ENCODE data around the gene NEK10. TPM values are rescaled to one million over a fixed set of nuclear protein-coding genes. Genes with fewer than 3 reads are reported as not detected.

NEK10 gene
- total RNA-seq, 4 donors from 2014 or later: 0.29 to 12.4 (median 0.61) TPM

DNA sequence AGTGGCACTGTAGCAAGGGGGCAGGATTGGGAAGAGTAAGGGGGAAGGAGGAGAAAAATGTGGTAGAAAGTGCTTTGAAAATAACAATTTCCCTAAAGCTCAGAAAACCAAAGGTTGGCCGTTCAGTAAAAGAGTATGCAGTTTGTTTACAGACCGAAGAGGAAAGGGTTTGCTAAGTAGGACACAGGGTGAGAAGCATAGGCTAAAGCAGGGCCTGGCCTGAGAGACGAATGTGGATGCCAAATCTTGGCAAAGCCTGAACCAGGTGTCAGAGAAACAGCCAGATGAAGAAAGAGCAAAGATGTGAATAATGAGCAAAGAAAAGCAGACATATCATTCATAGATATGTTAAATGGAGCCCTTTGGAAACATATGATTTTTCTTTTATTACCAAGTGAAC, 17.1 kb downstream of the NEK10 start:
- Histone ChIP-seq H3K36me3 (no peaks in the 10 kb centered on the region), H3K4me1 (peaks cover 0 to 45% (median 6%) of the 10 kb centered on the region in 3 donors), H3K4me3 (no peak overlapping the region), H3K27me3 (no peaks in the 10 kb centered on the region), H3K9me3 (no peaks in the 10 kb centered on the region), H3K27ac (no peak overlapping the region)
- intact Hi-C loops (cut with DNase I): no loop called here
- TF ChIP-seq, protein P1, sequence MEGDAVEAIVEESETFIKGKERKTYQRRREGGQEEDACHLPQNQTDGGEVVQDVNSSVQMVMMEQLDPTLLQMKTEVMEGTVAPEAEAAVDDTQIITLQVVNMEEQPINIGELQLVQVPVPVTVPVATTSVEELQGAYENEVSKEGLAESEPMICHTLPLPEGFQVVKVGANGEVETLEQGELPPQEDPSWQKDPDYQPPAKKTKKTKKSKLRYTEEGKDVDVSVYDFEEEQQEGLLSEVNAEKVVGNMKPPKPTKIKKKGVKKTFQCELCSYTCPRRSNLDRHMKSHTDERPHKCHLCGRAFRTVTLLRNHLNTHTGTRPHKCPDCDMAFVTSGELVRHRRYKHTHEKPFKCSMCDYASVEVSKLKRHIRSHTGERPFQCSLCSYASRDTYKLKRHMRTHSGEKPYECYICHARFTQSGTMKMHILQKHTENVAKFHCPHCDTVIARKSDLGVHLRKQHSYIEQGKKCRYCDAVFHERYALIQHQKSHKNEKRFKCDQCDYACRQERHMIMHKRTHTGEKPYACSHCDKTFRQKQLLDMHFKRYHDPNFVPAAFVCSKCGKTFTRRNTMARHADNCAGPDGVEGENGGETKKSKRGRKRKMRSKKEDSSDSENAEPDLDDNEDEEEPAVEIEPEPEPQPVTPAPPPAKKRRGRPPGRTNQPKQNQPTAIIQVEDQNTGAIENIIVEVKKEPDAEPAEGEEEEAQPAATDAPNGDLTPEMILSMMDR (IDR thresholded peaks at IDR 0.05): no peak
- TF ChIP-seq POLR2A (IDR thresholded peaks at IDR 0.05): no peak
- no peak for DNase-seq
- WGBS, 2 donors: 62 to 64% methylated on average over 3 of the region's 3 CpGs

- peaks cover 4 to 67% (median 6%) of the 10 kb centered on the region in 3 donors for H3K4me1 ChIP-seq
- TF ChIP-seq, protein P1 (IDR thresholded peaks at IDR 0.05): no peak
- TF ChIP-seq POLR2A (IDR thresholded peaks at IDR 0.05): no peak
- intact Hi-C loops (cut with DNase I): no loop called here
- H3K9me3 ChIP-seq: no peaks in the 10 kb centered on the region
- DNase-seq: no peak
- peak overlapping the region; percentile 7 to 68 (median 48) for H3K27ac ChIP-seq
- 34 to 47% methylated on average over 3 of the region's 3 CpGs for WGBS, 2 donors
- H3K4me3 ChIP-seq: no peak overlapping the region
- H3K36me3 ChIP-seq: no peaks in the 10 kb centered on the region
- no peaks in the 10 kb centered on the region for H3K27me3 ChIP-seq
Observed at GRCh38 chr3:27349832-27350231, 19.4 kb downstream of the NEK10 start.

DNA sequence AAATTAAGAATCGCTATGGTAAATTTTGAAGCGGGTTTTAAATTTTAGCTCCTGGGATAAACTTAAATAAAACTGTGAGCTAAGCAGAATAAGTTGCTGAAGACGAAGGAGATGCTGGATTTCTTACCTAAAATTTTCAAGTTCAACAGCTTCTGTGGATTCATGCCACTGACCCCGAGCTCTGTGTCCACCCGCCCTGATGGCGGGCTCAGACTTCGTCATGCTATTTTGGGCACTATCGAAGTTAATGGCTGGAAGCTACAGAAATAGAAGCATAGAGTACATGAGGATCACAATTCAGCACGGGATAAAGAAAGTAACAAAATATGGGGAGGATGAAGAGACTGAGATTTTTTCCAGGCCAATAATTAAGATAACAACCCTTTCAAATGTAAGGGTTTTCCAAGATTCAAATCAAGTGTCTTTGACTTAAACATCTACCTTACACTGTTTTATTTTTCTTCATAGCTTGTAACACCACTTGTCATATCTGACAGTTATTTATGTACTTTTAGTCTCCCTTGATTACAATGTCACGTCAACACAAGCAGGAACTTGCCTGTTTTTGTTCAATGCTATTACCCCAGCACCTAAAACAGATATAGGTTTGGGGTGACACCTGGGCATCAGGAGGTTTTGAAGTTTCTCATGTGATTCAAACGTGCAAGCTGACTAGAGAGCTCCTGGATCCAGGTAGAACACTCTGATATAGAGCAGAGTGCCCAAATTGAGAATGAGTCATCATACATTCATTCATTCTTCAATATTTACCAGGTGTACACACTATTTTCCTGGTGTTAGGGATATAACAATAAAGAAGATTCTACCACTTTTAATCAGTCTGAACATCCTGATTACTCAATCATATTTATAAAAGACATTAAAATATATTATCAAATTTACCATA, 23.0 kb downstream of the NEK10 start:
- 72 to 73% methylated on average over 11 of the region's 11 CpGs for WGBS, 2 donors
- H3K27me3 ChIP-seq: no peaks in the 10 kb centered on the region

GRCh38 chr3:27345493-27345892, 23.7 kb downstream of the NEK10 start:
- Histone ChIP-seq H3K9me3 (no peaks in the 10 kb centered on the region), H3K36me3 (no peaks in the 10 kb centered on the region), H3K4me1 (peaks cover 4 to 49% (median 6%) of the 10 kb centered on the region in 3 donors), H3K27ac (peak overlapping the region in 3 of 4 donors; percentile 56 to 66 (median 59)), H3K27me3 (no peaks in the 10 kb centered on the region), H3K4me3 (no peak overlapping the region)
- WGBS, 2 donors: 26 to 47% methylated on average over 4 to 5 of the region's 5 CpGs
- TF ChIP-seq, protein P1 (IDR thresholded peaks at IDR 0.05): no peak
- TF ChIP-seq POLR2A (IDR thresholded peaks at IDR 0.05): no peak
- no peak for DNase-seq
- intact Hi-C loops (cut with DNase I): no loop called here

More for the DNA sequence above, 23.0 kb downstream of the NEK10 start:
- no peaks in the 10 kb centered on the region for H3K36me3 ChIP-seq
- H3K9me3 ChIP-seq: no peaks in the 10 kb centered on the region
- TF ChIP-seq, protein P1 (IDR thresholded peaks at IDR 0.05): no peak
- no peak for TF ChIP-seq POLR2A (IDR thresholded peaks at IDR 0.05)
- H3K27ac ChIP-seq: peak overlapping the region in 3 of 4 donors; percentile 56 to 66 (median 59)
- no peak overlapping the region for H3K4me3 ChIP-seq
- intact Hi-C loops (cut with DNase I): no loop called here
- H3K4me1 ChIP-seq: peaks cover 4 to 49% (median 6%) of the 10 kb centered on the region in 3 donors
- DNase-seq: no peak

GRCh38 chr3:27345045-27345444, 24.1 kb downstream of the NEK10 start:
- Histone ChIP-seq H3K9me3 (no peaks in the 10 kb centered on the region), H3K27ac (peak overlapping the region in 3 of 4 donors; percentile 56 to 66 (median 59)), H3K4me1 (peaks cover 4 to 44% (median 6%) of the 10 kb centered on the region in 3 donors), H3K27me3 (no peaks in the 10 kb centered on the region), H3K4me3 (no peak overlapping the region), H3K36me3 (no peaks in the 10 kb centered on the region)
- 84 to 86% methylated on average over 2 of the region's 2 CpGs for WGBS, 2 donors
- DNase-seq: no peak
- intact Hi-C loops (cut with DNase I): no loop called here
- TF ChIP-seq, protein P1 (IDR thresholded peaks at IDR 0.05): no peak
- TF ChIP-seq POLR2A (IDR thresholded peaks at IDR 0.05): no peak
